Measurements from ENCODE around the gene LSS.

GRCh38 chr21:46178961-46179360, 49.6 kb downstream of the LSS start:
- no peak for TF ChIP-seq GATA3 (IDR thresholded peaks at IDR 0.05; ENCODE audit: low read depth, low read length)
- no peak for TF ChIP-seq GATA2 (IDR thresholded peaks at IDR 0.05; ENCODE audit: low read depth, low read length)

Measured in SH-SY5Y (cell line).